H1 (cell line): Measurements from ENCODE around the gene OPCML. TPM values are rescaled to one million over a fixed set of nuclear protein-coding genes. Genes with fewer than 3 reads are reported as not detected.

ENCODE experiments used
- CTCF ChIP-seq, 3 experiments: IDR thresholded peaks; 1 replicate in 2 of 3; 2 replicates in 1 of 3; pipeline versions ENCODE4 v1.5.1 to v1.6.1; 2011; ENCODE audit warnings: low read length in 3 of 3, mild to moderate bottlenecking in 3 of 3, inconsistent platforms in 2 of 3, low read depth in 1 of 3, moderate library complexity in 1 of 3; ENCODE audit not compliant: insufficient read depth in 1 of 3; ENCODE audit errors: control extremely low read depth in 1 of 3
- HDAC2 ChIP-seq, 2 experiments: fragments of 300-600 bp in 1 of 2; sonication (generic) in 1 of 2; IDR thresholded peaks; 2 replicates each; pipeline ENCODE4 v1.6.1; 2011 to 2012; ENCODE audit warnings: low read depth in 2 of 2, low read length in 2 of 2, mild to moderate bottlenecking in 2 of 2, moderate library complexity in 2 of 2, borderline replicate concordance in 1 of 2, inconsistent platforms in 1 of 2
- RXRA ChIP-seq: IDR thresholded peaks from 2 replicates; pipeline ENCODE4 v1.6.1; 2011; ENCODE audit warnings: low read depth, mild to moderate bottlenecking, low read length, moderate library complexity; ENCODE audit not compliant: insufficient read depth
- polyA plus RNA-seq, 7 experiments: library from polyadenylated mRNA; depleted of rRNA in 3 of 7; stranded (reverse) in 5 of 7; unstranded in 2 of 7; fragments of >200 nt in 5 of 7; fragments of 200-250 nt in 2 of 7; gene quantifications; 1 replicate in 5 of 7; 2 replicates in 1 of 7; 4 replicates in 1 of 7; pipeline versions ENCODE4 v1.2.1 to v1.2.3, GENCODE V29; 2011 to 2013; ENCODE audit warnings: missing spikeins in 2 of 7, mixed read lengths in 2 of 7
- total RNA-seq: library from RNA; stranded (reverse); fragmentation: NEBNext Ultra II Directional; extraction: Animal tissue kit (Norgen Biotek cat#: 25700); gene quantifications from 2 replicates; pipeline ENCODE4 v1.2.1, GENCODE V29; 2021
- TF ChIP-seq, protein P1 (sequence below): IDR thresholded peaks from 2 replicates; pipeline ENCODE4 v1.6.1; 2011; ENCODE audit warnings: low read length, improper control_type of control experiment

Gene OPCML
- total and polyA plus RNA-seq, 2 of the 8 experiments (the other 6 are each of a cell fraction or from before 2014, with no cell fraction given) = 2.3 to 3.1 TPM

DNA sequence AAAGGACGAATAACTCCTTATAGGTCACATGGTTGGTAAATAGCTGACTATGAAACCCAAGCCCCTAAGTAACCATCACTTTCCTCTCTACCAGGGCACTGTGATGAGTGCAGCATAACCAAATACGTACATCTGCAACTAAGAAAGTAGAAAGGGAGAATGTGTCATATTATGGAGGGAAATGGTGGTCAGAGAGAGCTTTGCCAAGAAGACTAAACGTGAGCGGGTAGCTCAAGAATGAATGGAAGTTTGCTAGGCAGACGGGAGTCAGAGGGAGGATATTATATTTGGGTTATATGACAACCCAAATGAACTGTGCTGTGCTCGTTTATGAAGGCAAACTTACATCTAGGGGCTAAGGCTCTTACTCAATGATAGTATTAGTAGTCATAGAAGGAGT is 537.3 kb downstream of the OPCML start (continued):
- TF ChIP-seq CTCF (IDR thresholded peaks at IDR 0.05; ENCODE audit: control extremely low read depth in 1 of 3, insufficient read depth in 1 of 3, low read depth in 1 of 3, low read length in 3 of 3) (no peak), HDAC2 (IDR thresholded peaks at IDR 0.05; ENCODE audit: borderline replicate concordance in 1 of 2, low read depth in 2 of 2, low read length in 2 of 2) (no peak), RXRA (no peak)
- TF ChIP-seq, protein P1, sequence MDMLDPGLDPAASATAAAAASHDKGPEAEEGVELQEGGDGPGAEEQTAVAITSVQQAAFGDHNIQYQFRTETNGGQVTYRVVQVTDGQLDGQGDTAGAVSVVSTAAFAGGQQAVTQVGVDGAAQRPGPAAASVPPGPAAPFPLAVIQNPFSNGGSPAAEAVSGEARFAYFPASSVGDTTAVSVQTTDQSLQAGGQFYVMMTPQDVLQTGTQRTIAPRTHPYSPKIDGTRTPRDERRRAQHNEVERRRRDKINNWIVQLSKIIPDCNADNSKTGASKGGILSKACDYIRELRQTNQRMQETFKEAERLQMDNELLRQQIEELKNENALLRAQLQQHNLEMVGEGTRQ = no peak
